HCT116 (cell line): ENCODE measurements around the gene MAP1LC3B2. TPM values are rescaled to one million over a fixed set of nuclear protein-coding genes. Genes with fewer than 3 reads are reported as not detected.

Source experiments
- ATAC-seq: fragments of 200-7000 bp; cut with Tn5 transposase; 2 replicates; pipeline ENCODE4 v1.9.1; 2020; ENCODE audit warnings: mild to moderate bottlenecking, moderate library complexity
- BruUV-seq: library from RNA; stranded (reverse); fragments of 400-500 nt; replicated peaks from 2 replicates; lab custom pipeline; 2021; lab: Mats Ljungman, UMichigan
- CTCF ChIA-PET: fragments of 300-600 bp; sonication (Branson Sonifier 250); formaldehyde crosslinking; loops from one replicate; lab custom pipeline; 2021; ENCODE audit warnings: antibody characterized with exemption; lab: Charles Lee
- POLR2A ChIA-PET: fragments of 300-600, 350-600 bp; sonication (Branson Sonifier 250); formaldehyde crosslinking; loops from one replicate; lab custom pipeline; 2021; ENCODE audit warnings: antibody characterized with exemption; lab: Charles Lee
- RAD21 ChIA-PET, 2 experiments: fragments of 300-600 bp; sonication (Branson Sonifier 250); formaldehyde crosslinking; loops; one replicate each; lab custom pipeline; 2023; ENCODE audit warnings: low total read pairs in 2 of 2; ENCODE audit not compliant: uncharacterized antibody in 2 of 2, unreplicated experiment in 2 of 2, low non-redundant PET in 1 of 2; lab: Charles Lee
- DNase-seq: peaks from one replicate; pipeline ENCODE4 v3.0.0-alpha.2; 2010; ENCODE audit warnings: low read depth, low spot score
- H2AFZ ChIP-seq: fragments of 200-600 bp; shearing (Covaris generic), sonication (generic); 2 replicates; pipeline ENCODE4 v1.6.1; 2017; ENCODE audit warnings: low read depth, mixed run types, mixed read lengths, antibody characterized with exemption, low read length; ENCODE audit not compliant: poor library complexity, severe bottlenecking
- H3K27ac ChIP-seq: 2 replicates; pipeline ENCODE4 v1.5.1; 2012; ENCODE audit warnings: low read depth, low read length
- H3K27me3 ChIP-seq: fragments of 200-600 bp; sonication (generic); 2 replicates; pipeline ENCODE4 v1.6.1; 2016; ENCODE audit warnings: mixed run types, low read length, mixed read lengths; ENCODE audit not compliant: insufficient read depth
- H3K36me3 ChIP-seq, 2 experiments: fragments of 200-500 bp in 1 of 2; fragments of 200-600 bp in 1 of 2; sonication (Bioruptor generic) in 1 of 2; sonication (generic) in 1 of 2; 2 replicates each; pipeline versions ENCODE4 v1.5.1 to v1.6.1; 2014 to 2016; ENCODE audit warnings: low read length in 2 of 2, inconsistent platforms in 1 of 2, mixed read lengths in 1 of 2, mixed run types in 1 of 2; ENCODE audit not compliant: insufficient read depth in 2 of 2, control insufficient read depth in 1 of 2
- H3K4me1 ChIP-seq, 2 experiments: fragments of 200-600 bp in 1 of 2; sonication (generic) in 1 of 2; 2 replicates each; pipeline versions ENCODE4 v1.5.1 to v1.6.1; 2012 to 2017; ENCODE audit warnings: low read length in 2 of 2, inconsistent platforms in 1 of 2, mild to moderate bottlenecking in 1 of 2, mixed read lengths in 1 of 2, mixed run types in 1 of 2, moderate library complexity in 1 of 2; ENCODE audit not compliant: insufficient read depth in 2 of 2, control insufficient read depth in 1 of 2
- H3K4me2 ChIP-seq: fragments of 200-600 bp; sonication (generic); 2 replicates; pipeline ENCODE4 v1.6.1; 2017; ENCODE audit warnings: mixed run types, low read length, mixed read lengths
- H3K4me3 ChIP-seq, 2 experiments: fragments of 200-600 bp in 1 of 2; sonication (generic) in 1 of 2; replicated peaks in 1 of 2; 2 replicates each; pipeline ENCODE4 v1.5.1; 2011 to 2016; ENCODE audit warnings: low read length in 2 of 2, control low read depth in 1 of 2, low read depth in 1 of 2, mild to moderate bottlenecking in 1 of 2, mixed read lengths in 1 of 2, mixed run types in 1 of 2
- H3K79me2 ChIP-seq: fragments of 200-600 bp; sonication (generic); 2 replicates; pipeline ENCODE4 v1.6.1; 2017; ENCODE audit warnings: mild to moderate bottlenecking, mixed run types, low read length, moderate library complexity, mixed read lengths; ENCODE audit not compliant: insufficient read depth
- H3K9ac ChIP-seq: fragments of 200-600 bp; sonication (generic); 2 replicates; pipeline ENCODE4 v1.6.1; 2016; ENCODE audit warnings: low read length, mixed read lengths
- H3K9me2 ChIP-seq: fragments of 200-600 bp; sonication (generic), shearing (Covaris generic); 2 replicates; pipeline ENCODE4 v1.6.1; 2017; ENCODE audit warnings: mixed run types, mild to moderate bottlenecking, moderate library complexity; ENCODE audit not compliant: insufficient read depth
- H3K9me3 ChIP-seq, 2 experiments: fragments of 200-500 bp in 1 of 2; fragments of 200-600 bp in 1 of 2; sonication (Bioruptor generic) in 1 of 2; sonication (generic) in 1 of 2; 2 replicates each; pipeline ENCODE4 v1.6.1; 2014 to 2017; ENCODE audit warnings: low read length in 2 of 2, mixed read lengths in 2 of 2, inconsistent platforms in 1 of 2, low read depth in 1 of 2, mild to moderate bottlenecking in 1 of 2, mixed run types in 1 of 2, moderate library complexity in 1 of 2; ENCODE audit not compliant: control insufficient read depth in 1 of 2, insufficient read depth in 1 of 2
- H4K20me1 ChIP-seq: fragments of 200-600 bp; sonication (generic), shearing (Covaris generic); 2 replicates; pipeline ENCODE4 v1.6.1; 2017; ENCODE audit warnings: mixed run types, mild to moderate bottlenecking, moderate library complexity; ENCODE audit not compliant: insufficient read depth
- CEBPB ChIP-seq: IDR thresholded peaks from 2 replicates; pipeline ENCODE4 v1.6.1; 2012; ENCODE audit warnings: low read depth
- EGR1 ChIP-seq: IDR thresholded peaks from 2 replicates; pipeline ENCODE4 v1.6.1; 2012; ENCODE audit warnings: low read depth
- ELF1 ChIP-seq: IDR thresholded peaks from 2 replicates; pipeline ENCODE4 v1.6.1; 2012; ENCODE audit warnings: low read depth, borderline replicate concordance
- EZH2 ChIP-seq: fragments of 200-600 bp; sonication (generic); IDR thresholded peaks from 2 replicates; pipeline ENCODE4 v1.6.1; 2017; ENCODE audit warnings: antibody characterized with exemption, mixed run types
- JUND ChIP-seq: IDR thresholded peaks from 2 replicates; pipeline ENCODE4 v1.6.1; 2012
- POLR2A ChIP-seq: IDR thresholded peaks from 2 replicates; pipeline ENCODE4 v1.7.0; 2011; ENCODE audit warnings: borderline replicate concordance; ENCODE audit not compliant: insufficient read depth, insufficient read length; ENCODE audit errors: extremely low read depth
- POLR2AphosphoS5 ChIP-seq: IDR thresholded peaks from 2 replicates; pipeline ENCODE4 v1.6.1; 2011; ENCODE audit warnings: mild to moderate bottlenecking, low read depth, low read length, moderate library complexity
- RAD21 ChIP-seq: IDR thresholded peaks from 2 replicates; pipeline ENCODE4 v1.6.1; 2012; ENCODE audit warnings: low read depth, mild to moderate bottlenecking
- SIN3A ChIP-seq: IDR thresholded peaks from 2 replicates; pipeline ENCODE4 v1.6.1; 2012; ENCODE audit warnings: low read depth
- SRF ChIP-seq: IDR thresholded peaks from 2 replicates; pipeline ENCODE4 v1.6.1; 2012; ENCODE audit warnings: low read depth
- YY1 ChIP-seq: IDR thresholded peaks from 2 replicates; pipeline ENCODE4 v1.6.1; 2011; ENCODE audit warnings: low read length, low read depth, moderate library complexity, mild to moderate bottlenecking; ENCODE audit not compliant: insufficient replicate concordance; ENCODE audit errors: extremely low read depth
- intact Hi-C: fragments of 100-400 bp; cut with micrococcal nuclease; formaldehyde crosslinking; loops from 2 replicates; pipeline ENCODE4 v1.10.0; 2022
- total RNA-seq: library from RNA; stranded (reverse); gene quantifications from one replicate; pipeline ENCODE4 v1.2.1, GENCODE V29; 2021; ENCODE audit not compliant: unreplicated experiment
- TF ChIP-seq, protein P1 (sequence below): IDR thresholded peaks from 2 replicates; pipeline ENCODE4 v1.6.1; 2012
- TF ChIP-seq, protein P2 (sequence below): IDR thresholded peaks from 2 replicates; pipeline ENCODE4 v1.6.1; 2011; ENCODE audit warnings: mild to moderate bottlenecking, low read length, moderate library complexity; ENCODE audit not compliant: insufficient replicate concordance; ENCODE audit errors: extremely low read depth

The MAP1LC3B2 gene
- total RNA-seq, 1 experiment from 2014 or later: 4.7 TPM

DNA sequence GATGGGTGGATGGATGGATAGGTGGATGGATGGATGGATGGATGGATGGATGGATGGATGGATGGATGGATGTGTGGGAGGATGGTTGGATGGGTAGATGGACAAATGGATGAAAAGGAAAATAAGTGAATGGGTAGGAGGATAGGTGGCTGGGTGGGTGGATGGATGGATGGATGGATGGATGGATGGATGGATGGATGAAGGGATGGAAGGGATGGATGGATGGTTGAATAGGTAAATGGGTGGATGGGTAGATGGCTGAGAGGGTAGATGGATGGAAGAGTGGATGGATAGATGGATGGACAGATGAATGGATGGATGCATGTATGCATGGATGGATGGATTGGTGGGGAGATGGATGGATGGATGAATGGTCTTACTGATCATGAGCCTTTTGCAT is 36.5 kb downstream of the MAP1LC3B2 start:
- no peak overlapping the region for H3K4me2 ChIP-seq
- no peaks in the 10 kb centered on the region for H3K79me2 ChIP-seq
- no peak overlapping the region for H3K27ac ChIP-seq
- DNase-seq (no peak), ATAC-seq (no peak)
- peaks cover 27 to 48% of the 10 kb centered on the region in 2 experiments for H3K4me1 ChIP-seq
- H2AFZ ChIP-seq: no peak overlapping the region
- TF ChIP-seq SIN3A: no peak
- TF ChIP-seq YY1: no peak
- TF ChIP-seq, protein P1, sequence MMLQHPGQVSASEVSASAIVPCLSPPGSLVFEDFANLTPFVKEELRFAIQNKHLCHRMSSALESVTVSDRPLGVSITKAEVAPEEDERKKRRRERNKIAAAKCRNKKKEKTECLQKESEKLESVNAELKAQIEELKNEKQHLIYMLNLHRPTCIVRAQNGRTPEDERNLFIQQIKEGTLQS: no peak
- no peak for TF ChIP-seq CEBPB
- TF ChIP-seq ELF1: no peak
- no peak for TF ChIP-seq EZH2
- TF ChIP-seq POLR2AphosphoS5: no peak
- TF ChIP-seq JUND: no peak
- TF ChIP-seq, protein P2, sequence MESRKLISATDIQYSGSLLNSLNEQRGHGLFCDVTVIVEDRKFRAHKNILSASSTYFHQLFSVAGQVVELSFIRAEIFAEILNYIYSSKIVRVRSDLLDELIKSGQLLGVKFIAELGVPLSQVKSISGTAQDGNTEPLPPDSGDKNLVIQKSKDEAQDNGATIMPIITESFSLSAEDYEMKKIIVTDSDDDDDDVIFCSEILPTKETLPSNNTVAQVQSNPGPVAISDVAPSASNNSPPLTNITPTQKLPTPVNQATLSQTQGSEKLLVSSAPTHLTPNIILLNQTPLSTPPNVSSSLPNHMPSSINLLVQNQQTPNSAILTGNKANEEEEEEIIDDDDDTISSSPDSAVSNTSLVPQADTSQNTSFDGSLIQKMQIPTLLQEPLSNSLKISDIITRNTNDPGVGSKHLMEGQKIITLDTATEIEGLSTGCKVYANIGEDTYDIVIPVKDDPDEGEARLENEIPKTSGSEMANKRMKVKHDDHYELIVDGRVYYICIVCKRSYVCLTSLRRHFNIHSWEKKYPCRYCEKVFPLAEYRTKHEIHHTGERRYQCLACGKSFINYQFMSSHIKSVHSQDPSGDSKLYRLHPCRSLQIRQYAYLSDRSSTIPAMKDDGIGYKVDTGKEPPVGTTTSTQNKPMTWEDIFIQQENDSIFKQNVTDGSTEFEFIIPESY: no peak
- TF ChIP-seq SRF: no peak
- no peak for TF ChIP-seq POLR2A
- no peak for TF ChIP-seq RAD21
- TF ChIP-seq EGR1: no peak
- BruUV-seq: no TSS peak
- H3K9me2 ChIP-seq: no peaks in the 10 kb centered on the region
- no peaks in the 10 kb centered on the region for H3K9me3 ChIP-seq
- no peak overlapping the region for H3K4me3 ChIP-seq
- intact Hi-C loops: no loop called here
- RAD21 ChIA-PET: no interaction called here
- no peaks in the 10 kb centered on the region for H3K27me3 ChIP-seq
- no peak overlapping the region for H3K9ac ChIP-seq
- H4K20me1 ChIP-seq: no peaks in the 10 kb centered on the region
- CTCF ChIA-PET: no interaction called here
- H3K36me3 ChIP-seq: no peaks in the 10 kb centered on the region
- POLR2A ChIA-PET: no interaction called here
